ENCODE data around the gene ZBTB8B. TPM values are rescaled to one million over a fixed set of nuclear protein-coding genes. Genes with fewer than 3 reads are reported as not detected.

Gene ZBTB8B
- total RNA-seq, 1 donor = not detected

DNA sequence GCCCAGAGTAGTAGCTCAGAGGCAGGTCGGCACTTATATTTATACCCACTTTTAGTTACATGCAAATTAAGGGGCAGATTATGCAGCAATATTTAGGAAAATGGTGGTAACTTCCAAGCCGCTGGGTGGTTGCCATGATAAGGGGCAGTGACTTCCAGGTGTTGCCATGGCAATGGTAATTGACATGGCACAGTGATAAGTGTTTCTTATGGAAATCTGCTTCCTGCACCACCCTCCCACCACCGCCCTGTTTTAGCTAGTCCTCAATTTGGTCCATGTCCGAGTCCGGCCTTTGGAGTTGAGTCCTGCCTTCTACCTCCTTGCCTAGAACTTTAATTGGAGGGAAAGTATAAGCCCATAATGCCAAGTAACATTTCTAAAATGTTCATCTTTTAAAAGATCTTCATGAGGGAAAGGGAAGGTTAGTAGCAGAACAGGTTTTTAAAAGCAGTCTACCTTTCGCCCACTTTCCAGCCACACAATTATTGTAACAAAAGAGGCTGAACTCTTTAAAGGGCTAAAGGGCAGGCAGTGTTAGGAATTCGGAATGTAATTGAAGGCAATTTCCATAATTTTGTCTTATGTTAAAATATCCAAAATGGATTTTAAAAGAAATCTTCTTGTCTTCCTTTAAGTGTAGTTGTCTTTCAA is 21.7 kb downstream of the ZBTB8B start:
- no peak for DNase-seq (ENCODE audit: low read depth)
- TF ChIP-seq, protein P1, sequence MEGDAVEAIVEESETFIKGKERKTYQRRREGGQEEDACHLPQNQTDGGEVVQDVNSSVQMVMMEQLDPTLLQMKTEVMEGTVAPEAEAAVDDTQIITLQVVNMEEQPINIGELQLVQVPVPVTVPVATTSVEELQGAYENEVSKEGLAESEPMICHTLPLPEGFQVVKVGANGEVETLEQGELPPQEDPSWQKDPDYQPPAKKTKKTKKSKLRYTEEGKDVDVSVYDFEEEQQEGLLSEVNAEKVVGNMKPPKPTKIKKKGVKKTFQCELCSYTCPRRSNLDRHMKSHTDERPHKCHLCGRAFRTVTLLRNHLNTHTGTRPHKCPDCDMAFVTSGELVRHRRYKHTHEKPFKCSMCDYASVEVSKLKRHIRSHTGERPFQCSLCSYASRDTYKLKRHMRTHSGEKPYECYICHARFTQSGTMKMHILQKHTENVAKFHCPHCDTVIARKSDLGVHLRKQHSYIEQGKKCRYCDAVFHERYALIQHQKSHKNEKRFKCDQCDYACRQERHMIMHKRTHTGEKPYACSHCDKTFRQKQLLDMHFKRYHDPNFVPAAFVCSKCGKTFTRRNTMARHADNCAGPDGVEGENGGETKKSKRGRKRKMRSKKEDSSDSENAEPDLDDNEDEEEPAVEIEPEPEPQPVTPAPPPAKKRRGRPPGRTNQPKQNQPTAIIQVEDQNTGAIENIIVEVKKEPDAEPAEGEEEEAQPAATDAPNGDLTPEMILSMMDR (IDR thresholded peaks at IDR 0.05; ENCODE audit: insufficient read depth, low read depth, low read length) = no peak
- H3K4me3 ChIP-seq (ENCODE audit: low read depth, low read length) = no peak overlapping the region

DNA sequence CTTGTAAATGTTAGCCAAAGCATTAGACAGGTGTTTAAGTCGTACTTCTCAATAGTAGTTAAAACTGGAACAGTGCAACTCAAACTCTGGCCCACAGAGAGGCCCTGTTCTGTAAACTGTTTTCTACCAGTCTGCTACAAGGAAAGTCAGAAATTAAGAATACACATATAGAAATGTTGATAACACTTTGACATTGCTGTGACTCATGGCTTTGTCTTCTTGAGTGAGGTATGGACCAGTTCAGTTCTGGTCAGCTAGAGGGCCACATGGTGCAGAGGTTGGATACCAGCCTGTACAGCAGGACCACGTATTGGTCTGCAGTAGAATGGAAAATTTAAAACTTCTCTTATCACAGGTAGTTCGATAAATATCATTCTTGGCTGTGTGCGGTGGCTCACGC is 22.3 kb downstream of the ZBTB8B start:
- H3K4me3 ChIP-seq (ENCODE audit: low read depth, low read length) = no peak overlapping the region
- TF ChIP-seq, protein P1 (IDR thresholded peaks at IDR 0.05; ENCODE audit: insufficient read depth, low read depth, low read length) = no peak
- DNase-seq (ENCODE audit: low read depth) = no peak

DNA sequence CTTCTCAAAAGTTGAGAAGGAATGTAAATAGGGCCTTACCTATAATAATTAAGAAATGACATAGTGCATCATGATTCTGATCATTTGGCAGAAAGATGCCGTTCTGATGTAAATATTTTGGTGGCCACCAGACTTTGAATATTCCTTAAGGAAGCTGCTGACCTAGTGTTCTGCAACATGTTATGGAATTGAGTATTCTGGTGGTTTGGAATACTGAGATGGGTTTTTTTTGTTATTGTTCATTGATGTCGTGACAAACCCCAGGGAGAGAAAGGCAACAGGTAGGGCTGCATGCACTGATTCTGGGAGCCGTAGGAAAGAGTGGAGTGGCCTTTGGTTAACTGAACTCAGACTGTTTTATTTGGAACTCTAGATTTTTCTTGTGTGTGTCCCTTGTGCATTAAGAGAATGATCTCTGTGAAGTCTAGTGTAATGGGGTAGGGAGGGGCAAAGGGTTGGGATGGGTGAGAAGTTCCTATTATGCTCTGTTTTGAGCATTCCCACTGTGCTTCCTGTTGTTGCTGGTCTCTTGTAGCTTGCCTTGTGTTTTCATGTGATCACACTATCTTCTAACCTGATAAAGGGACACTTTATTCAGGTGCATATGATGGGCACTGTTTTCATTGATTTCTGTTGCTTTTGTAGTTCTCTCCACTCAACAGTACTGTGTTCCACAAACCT is 25.0 kb downstream of the ZBTB8B start:
- DNase-seq (ENCODE audit: low read depth) = no peak
- TF ChIP-seq, protein P1 (IDR thresholded peaks at IDR 0.05; ENCODE audit: insufficient read depth, low read depth, low read length) = no peak
- no peak overlapping the region for H3K4me3 ChIP-seq (ENCODE audit: low read depth, low read length)

DNA sequence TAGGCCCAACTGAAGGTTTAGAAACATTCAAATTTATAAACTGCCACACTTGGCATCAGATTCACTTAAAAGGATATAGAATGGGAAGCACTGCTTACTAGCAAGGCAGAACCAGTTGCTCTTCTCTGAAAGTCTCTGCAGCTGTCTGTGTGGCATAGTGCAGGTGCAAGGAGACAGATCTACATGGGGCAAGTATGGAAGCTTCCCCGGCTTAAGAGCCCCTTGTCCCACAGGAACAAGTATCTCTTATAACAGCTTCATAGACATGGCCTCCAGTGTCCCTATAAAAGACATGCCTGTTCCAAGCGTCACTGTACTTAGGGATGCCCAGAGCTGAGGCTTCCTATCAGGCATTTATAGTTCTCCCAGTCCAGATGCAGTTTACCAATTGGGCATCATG is 26.5 kb downstream of the ZBTB8B start:
- no peak for DNase-seq (ENCODE audit: low read depth)

DNA sequence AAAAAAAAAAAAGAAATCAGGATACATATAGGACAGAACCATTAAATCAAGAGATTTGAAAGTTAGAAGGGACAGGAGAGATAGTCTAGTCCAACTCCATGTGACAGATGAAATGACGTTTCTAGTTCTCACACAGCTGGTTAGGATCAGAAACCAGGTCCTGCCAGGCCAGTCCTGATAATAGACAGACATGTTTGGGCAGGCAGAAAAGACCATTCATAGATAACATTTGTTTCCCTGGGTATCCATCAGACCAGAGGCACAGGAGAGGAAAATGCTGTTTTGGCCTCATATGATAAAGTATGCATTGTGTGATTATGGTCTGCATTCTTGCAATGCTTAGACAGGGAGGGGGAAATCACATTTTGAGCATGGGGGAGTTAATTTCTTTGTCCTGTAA is 29.3 kb downstream of the ZBTB8B start:
- DNase-seq (ENCODE audit: low read depth) = peak; percentile 28
- TF ChIP-seq, protein P1 (IDR thresholded peaks at IDR 0.05; ENCODE audit: insufficient read depth, low read depth, low read length) = no peak
- H3K4me3 ChIP-seq (ENCODE audit: low read depth, low read length) = no peak overlapping the region

More for the DNA sequence above, 26.5 kb downstream of the ZBTB8B start:
- H3K4me3 ChIP-seq (ENCODE audit: low read depth, low read length) = no peak overlapping the region
- TF ChIP-seq, protein P1 (IDR thresholded peaks at IDR 0.05; ENCODE audit: insufficient read depth, low read depth, low read length) = no peak

DNA sequence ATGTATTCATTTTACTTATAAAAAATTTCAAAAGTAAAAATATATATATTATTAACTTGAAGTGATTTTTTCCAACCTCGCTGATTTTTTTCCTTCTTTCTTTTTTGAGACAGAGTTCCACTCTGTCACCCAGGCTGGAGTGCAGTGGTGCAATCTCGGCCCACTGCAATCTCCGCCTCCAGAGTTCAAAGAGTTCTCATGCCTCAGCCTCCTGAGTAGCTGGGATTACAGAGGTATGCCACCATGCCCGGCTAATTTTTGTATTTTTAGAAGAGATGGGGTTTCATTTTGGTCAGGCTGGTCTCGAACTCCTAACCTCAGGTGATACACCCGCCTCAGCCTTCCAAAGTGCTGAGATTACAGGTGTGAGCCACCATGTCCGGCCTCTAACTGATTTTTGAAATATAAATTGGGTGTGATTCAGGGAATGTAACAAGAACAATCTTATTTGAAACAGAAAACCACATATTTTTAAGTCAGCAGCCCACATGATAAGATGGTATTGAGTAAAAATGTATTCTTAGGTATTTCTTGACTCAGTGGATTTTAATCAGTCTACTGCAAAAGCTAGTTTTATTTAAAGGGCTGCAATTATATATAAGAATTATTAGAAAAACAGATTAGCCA is 30.0 kb downstream of the ZBTB8B start:
- no peak overlapping the region for H3K4me3 ChIP-seq (ENCODE audit: low read depth, low read length)
- no peak for DNase-seq (ENCODE audit: low read depth)
- TF ChIP-seq, protein P1 (IDR thresholded peaks at IDR 0.05; ENCODE audit: insufficient read depth, low read depth, low read length) = no peak

Measured in fibroblast of villous mesenchyme (primary cell).